WI38 (cell line): ENCODE measurements around the gene CFAP43.

Experiments used
- H3K4me3 ChIP-seq: 2 replicates; pipeline ENCODE4 v1.5.1; 2011; ENCODE audit warnings: low read depth, mild to moderate bottlenecking, control low read depth, low read length
- CTCF ChIP-seq: IDR thresholded peaks from 2 replicates; pipeline ENCODE4 v1.5.1; 2012; ENCODE audit warnings: low read depth, mild to moderate bottlenecking, control low read depth, low read length

Gene CFAP43

GRCh38 chr10:104098358-104098925 lies 133.7 kb downstream of the CFAP43 start:
- H3K4me3 ChIP-seq = no peak overlapping the region
- no peak for TF ChIP-seq CTCF

GRCh38 chr10:104096692-104097091 lies 135.5 kb downstream of the CFAP43 start:
- TF ChIP-seq CTCF = no peak
- H3K4me3 ChIP-seq = no peak overlapping the region

- no peak overlapping the region for H3K4me3 ChIP-seq
- no peak for TF ChIP-seq CTCF
Observed at GRCh38 chr10:104092749-104093148, 139.4 kb downstream of the CFAP43 start.

- TF ChIP-seq CTCF = no peak
- H3K4me3 ChIP-seq = no peak overlapping the region
Observed at GRCh38 chr10:104090611-104091010, 141.6 kb downstream of the CFAP43 start.

GRCh38 chr10:104089621-104090020 lies 142.5 kb downstream of the CFAP43 start:
- H3K4me3 ChIP-seq = no peak overlapping the region
- no peak for TF ChIP-seq CTCF

GRCh38 chr10:104088239-104088638 lies 143.9 kb downstream of the CFAP43 start:
- H3K4me3 ChIP-seq = no peak overlapping the region

More at GRCh38 chr10:104088239-104088638, 143.9 kb downstream of the CFAP43 start:
- TF ChIP-seq CTCF = no peak
